ENCODE data around the gene KRTAP10-3. TPM values are rescaled to one million over a fixed set of nuclear protein-coding genes. Genes with fewer than 3 reads are reported as not detected.

Gene KRTAP10-3
- total RNA-seq, 1 experiment from 2014 or later = not detected

DNA sequence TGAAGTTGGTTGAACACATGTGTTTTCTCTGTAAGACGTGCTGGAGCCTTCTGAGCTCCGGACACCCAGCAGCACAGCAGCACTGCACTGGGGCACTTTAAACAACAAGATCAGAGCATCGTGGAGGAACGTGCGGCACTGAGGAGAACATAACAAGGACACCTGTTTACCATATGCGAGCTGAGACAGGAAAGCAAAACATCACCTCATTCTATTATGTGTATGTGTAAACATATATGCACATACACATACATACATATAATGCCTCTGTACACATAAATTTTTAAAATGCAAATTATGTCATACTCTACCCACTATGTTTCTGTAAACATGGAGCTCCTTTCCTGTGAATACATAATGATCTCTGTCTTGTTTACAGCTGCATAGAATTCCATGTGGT, 36.9 kb upstream of the KRTAP10-3 start:
- Histone ChIP-seq H3K4me2 (ENCODE audit: low read length) (no peak overlapping the region), H3K36me3 (ENCODE audit: low read depth, low read length) (no peaks in the 10 kb centered on the region), H3K27ac (ENCODE audit: low read length) (no peak overlapping the region), H3K9me2 (replicated peaks; ENCODE audit: low read length) (no peaks in the 10 kb centered on the region), H3K79me2 (ENCODE audit: low read length) (no peaks in the 10 kb centered on the region), H3K4me3 (ENCODE audit: low read length) (no peak overlapping the region), H3K4me1 (ENCODE audit: insufficient read depth, low read length) (peaks cover 12% of the 10 kb centered on the region), H3K9me3 (ENCODE audit: low read length) (no peaks in the 10 kb centered on the region), H3K9ac (ENCODE audit: low read length) (no peak overlapping the region), H3F3A (ENCODE audit: low read length, unreplicated experiment) (no peaks in the 10 kb centered on the region), H3K27me3 (ENCODE audit: low read length) (no peaks in the 10 kb centered on the region), H4K20me1 (ENCODE audit: low read length) (no peaks in the 10 kb centered on the region), H2AFZ (ENCODE audit: low read length) (no peak overlapping the region)
- ATAC-seq (no peak), DNase-seq (no peak)
- intact Hi-C loops (cut with micrococcal nuclease) = no loop called here
- ChIA-PET CTCF (no interaction called here), POLR2A (ENCODE audit: unreplicated experiment) (no interaction called here)
- no peak for TF ChIP-seq EZH2phosphoT487 (IDR thresholded peaks at IDR 0.05; ENCODE audit: borderline replicate concordance, low read length)
- no TSS peak for BruUV-seq (replicated peaks)

DNA sequence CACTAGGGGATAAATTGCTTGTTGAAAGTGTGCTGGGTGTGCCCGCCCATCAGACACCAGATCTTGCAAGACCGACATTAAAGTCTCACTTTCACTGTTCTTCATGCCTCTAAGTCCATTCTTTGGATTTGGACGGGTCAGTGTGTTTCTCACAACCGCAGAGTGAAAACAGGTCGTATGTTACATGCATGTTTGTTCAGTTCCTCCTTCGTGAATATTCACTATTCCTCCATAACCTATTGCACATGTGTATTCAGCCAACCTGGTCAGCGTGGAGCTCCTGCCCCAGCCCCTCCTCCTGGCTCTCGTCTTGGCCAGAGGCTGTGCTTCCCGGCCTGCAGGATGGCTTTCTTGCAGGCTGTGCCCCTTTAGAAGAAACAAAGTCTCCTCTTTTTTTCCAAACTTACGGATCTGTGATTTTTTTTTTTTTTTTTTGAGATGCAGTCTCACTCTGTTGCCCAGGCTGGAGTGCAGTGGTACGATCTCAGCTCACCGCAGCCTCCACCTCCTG, 35.9 kb upstream of the KRTAP10-3 start:
- Histone ChIP-seq H3K79me2 (ENCODE audit: low read length) (no peaks in the 10 kb centered on the region), H3K36me3 (ENCODE audit: low read depth, low read length) (no peaks in the 10 kb centered on the region), H3F3A (ENCODE audit: low read length, unreplicated experiment) (no peaks in the 10 kb centered on the region), H3K27me3 (ENCODE audit: low read length) (no peaks in the 10 kb centered on the region), H3K4me2 (ENCODE audit: low read length) (no peak overlapping the region), H3K9ac (ENCODE audit: low read length) (no peak overlapping the region), H3K9me2 (replicated peaks; ENCODE audit: low read length) (no peaks in the 10 kb centered on the region), H3K4me1 (ENCODE audit: insufficient read depth, low read length) (peaks cover 12% of the 10 kb centered on the region), H4K20me1 (ENCODE audit: low read length) (no peaks in the 10 kb centered on the region), H3K9me3 (ENCODE audit: low read length) (no peaks in the 10 kb centered on the region), H2AFZ (ENCODE audit: low read length) (no peak overlapping the region), H3K27ac (ENCODE audit: low read length) (no peak overlapping the region), H3K4me3 (ENCODE audit: low read length) (no peak overlapping the region)
- ChIA-PET CTCF (no interaction called here), POLR2A (ENCODE audit: unreplicated experiment) (no interaction called here)
- intact Hi-C loops (cut with micrococcal nuclease) = no loop called here
- no peak for DNase-seq
- BruUV-seq (replicated peaks) = no TSS peak
- no peak for ATAC-seq
- TF ChIP-seq EZH2phosphoT487 (IDR thresholded peaks at IDR 0.05; ENCODE audit: borderline replicate concordance, low read length) (no peak), EZH2 (IDR thresholded peaks at IDR 0.05; ENCODE audit: low read length, unreplicated experiment) (no peak)
- TF ChIP-seq, protein P1, sequence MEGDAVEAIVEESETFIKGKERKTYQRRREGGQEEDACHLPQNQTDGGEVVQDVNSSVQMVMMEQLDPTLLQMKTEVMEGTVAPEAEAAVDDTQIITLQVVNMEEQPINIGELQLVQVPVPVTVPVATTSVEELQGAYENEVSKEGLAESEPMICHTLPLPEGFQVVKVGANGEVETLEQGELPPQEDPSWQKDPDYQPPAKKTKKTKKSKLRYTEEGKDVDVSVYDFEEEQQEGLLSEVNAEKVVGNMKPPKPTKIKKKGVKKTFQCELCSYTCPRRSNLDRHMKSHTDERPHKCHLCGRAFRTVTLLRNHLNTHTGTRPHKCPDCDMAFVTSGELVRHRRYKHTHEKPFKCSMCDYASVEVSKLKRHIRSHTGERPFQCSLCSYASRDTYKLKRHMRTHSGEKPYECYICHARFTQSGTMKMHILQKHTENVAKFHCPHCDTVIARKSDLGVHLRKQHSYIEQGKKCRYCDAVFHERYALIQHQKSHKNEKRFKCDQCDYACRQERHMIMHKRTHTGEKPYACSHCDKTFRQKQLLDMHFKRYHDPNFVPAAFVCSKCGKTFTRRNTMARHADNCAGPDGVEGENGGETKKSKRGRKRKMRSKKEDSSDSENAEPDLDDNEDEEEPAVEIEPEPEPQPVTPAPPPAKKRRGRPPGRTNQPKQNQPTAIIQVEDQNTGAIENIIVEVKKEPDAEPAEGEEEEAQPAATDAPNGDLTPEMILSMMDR (conservative IDR thresholded peaks at IDR 0.05; ENCODE audit: low read depth, low read length) = no peak

DNA sequence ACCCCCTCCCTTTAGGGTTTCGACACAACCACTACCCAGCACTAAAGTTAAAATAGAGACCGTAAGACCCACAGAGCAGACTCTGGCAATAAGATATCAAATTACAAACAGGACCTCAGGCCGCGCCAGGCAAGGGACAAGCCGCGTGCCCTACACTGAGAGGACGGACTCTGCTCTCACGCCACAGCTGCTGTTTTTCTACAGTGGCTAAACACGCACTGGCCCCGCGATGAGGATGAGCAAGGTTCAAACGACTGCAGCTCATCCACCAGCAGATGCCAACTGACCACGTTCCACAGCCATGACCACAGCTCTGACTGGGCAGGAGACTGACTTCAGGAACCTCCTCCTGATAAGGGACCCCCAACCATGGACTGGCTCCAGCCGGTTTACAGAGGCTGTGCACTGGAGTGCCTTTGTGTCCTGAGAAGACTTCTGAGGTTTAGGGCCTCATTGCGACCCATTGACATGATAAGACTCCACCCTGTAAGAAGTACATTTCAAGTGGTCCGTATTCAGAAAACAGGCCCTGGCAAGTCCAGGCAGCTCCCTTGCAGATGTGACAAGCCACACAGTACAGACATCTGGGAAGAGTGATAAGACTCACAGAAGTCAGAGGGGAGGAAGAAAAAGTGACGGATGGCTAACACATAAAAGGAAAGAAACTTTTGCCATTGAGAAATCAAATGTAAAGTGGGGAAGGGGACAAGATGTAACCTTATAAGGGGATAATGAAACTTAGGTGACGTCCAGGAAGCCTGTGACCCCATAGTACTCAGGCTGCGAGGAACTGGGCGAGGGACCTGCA, 35.2 kb upstream of the KRTAP10-3 start:
- H3K4me3 ChIP-seq (ENCODE audit: low read length) = no peak overlapping the region
- intact Hi-C loops (cut with micrococcal nuclease) = no loop called here
- BruUV-seq (replicated peaks) = no TSS peak
- no peak overlapping the region for H3K9ac ChIP-seq (ENCODE audit: low read length)
- H3K9me3 ChIP-seq (ENCODE audit: low read length) = no peaks in the 10 kb centered on the region
- H3K9me2 ChIP-seq (replicated peaks; ENCODE audit: low read length) = no peaks in the 10 kb centered on the region
- no peak overlapping the region for H2AFZ ChIP-seq (ENCODE audit: low read length)
- no peaks in the 10 kb centered on the region for H3K27me3 ChIP-seq (ENCODE audit: low read length)
- H3K27ac ChIP-seq (ENCODE audit: low read length) = no peak overlapping the region
- H3K4me1 ChIP-seq (ENCODE audit: insufficient read depth, low read length) = peaks cover 12% of the 10 kb centered on the region
- H3K79me2 ChIP-seq (ENCODE audit: low read length) = no peaks in the 10 kb centered on the region
- no peaks in the 10 kb centered on the region for H3K36me3 ChIP-seq (ENCODE audit: low read depth, low read length)
- no peaks in the 10 kb centered on the region for H3F3A ChIP-seq (ENCODE audit: low read length, unreplicated experiment)
- DNase-seq (no peak), ATAC-seq (no peak)
- TF ChIP-seq EZH2phosphoT487 (IDR thresholded peaks at IDR 0.05; ENCODE audit: borderline replicate concordance, low read length) (no peak), EZH2 (IDR thresholded peaks at IDR 0.05; ENCODE audit: low read length, unreplicated experiment) (no peak)
- TF ChIP-seq, protein P1 (conservative IDR thresholded peaks at IDR 0.05; ENCODE audit: low read depth, low read length) = no peak
- H4K20me1 ChIP-seq (ENCODE audit: low read length) = no peaks in the 10 kb centered on the region
- no peak overlapping the region for H3K4me2 ChIP-seq (ENCODE audit: low read length)
- ChIA-PET POLR2A (ENCODE audit: unreplicated experiment) (no interaction called here), CTCF (no interaction called here)

Data from PC-3 (cell line).